HuH-7 (cell line): ENCODE results near the gene ACADVL.
"Not testable (repeated sequence)": the region's sequence is repeated elsewhere in the genome, so short reads cannot be mapped to it uniquely, and the experiment has no call there.

Experiments used
- DNase-seq: peaks from one replicate; pipeline ENCODE4 v3.0.0; 2011; ENCODE audit warnings: low spot score

Gene ACADVL

GRCh38 chr17:7235693-7236665 is 16.2 kb downstream of the ACADVL start:
- DNase-seq, result no peak

- DNase-seq, result no peak
Measured at GRCh38 chr17:7236808-7237207, 17.1 kb downstream of the ACADVL start.

- DNase-seq, result no peak
Measured at GRCh38 chr17:7237266-7237760, 17.6 kb downstream of the ACADVL start.

GRCh38 chr17:7237761-7238419 is 18.2 kb downstream of the ACADVL start:
- DNase-seq, result no peak

GRCh38 chr17:7238420-7239090 is 18.8 kb downstream of the ACADVL start:
- DNase-seq, result no peak

- DNase-seq, result peak; percentile 95
Measured at GRCh38 chr17:7239091-7240027, 19.6 kb downstream of the ACADVL start, which contains the start of gene PHF23. PHF23 (minus strand) TSS chr17:7239457; CDS start chr17:7239279, 178 bp downstream.

GRCh38 chr17:7240375-7240774 is 20.6 kb downstream of the ACADVL start:
- no peak for DNase-seq

- DNase-seq, result no peak
Measured at GRCh38 chr17:7241090-7241733, 21.5 kb downstream of the ACADVL start.

- peak; percentile 61 for DNase-seq
Measured at GRCh38 chr17:7241783-7242716, 22.3 kb downstream of the ACADVL start, which contains the start of gene GABARAP. GABARAP (minus strand) TSS chr17:7242449; CDS start chr17:7242330, 119 bp downstream.

- peak; percentile 83 for DNase-seq
Measured at GRCh38 chr17:7242717-7243452, 23.1 kb downstream of the ACADVL start.

GRCh38 chr17:7243453-7243729 is 23.7 kb downstream of the ACADVL start:
- no peak for DNase-seq

- not testable (repeated sequence) for DNase-seq
Measured at GRCh38 chr17:7243838-7244237, 24.1 kb downstream of the ACADVL start.

GRCh38 chr17:7246779-7247178 is 27.0 kb downstream of the ACADVL start:
- DNase-seq, result no peak

GRCh38 chr17:7248796-7249195 is 29.1 kb downstream of the ACADVL start:
- no peak for DNase-seq

GRCh38 chr17:7249214-7249613 is 29.5 kb downstream of the ACADVL start:
- DNase-seq, result no peak

GRCh38 chr17:7249830-7250229 is 30.1 kb downstream of the ACADVL start:
- DNase-seq, result no peak

- no peak for DNase-seq
Measured at GRCh38 chr17:7250695-7251627, 31.2 kb downstream of the ACADVL start.

- DNase-seq, result peak; percentile 91
Measured at GRCh38 chr17:7251661-7252175, 32.0 kb downstream of the ACADVL start, which contains the start of gene CTDNEP1. CTDNEP1 (minus strand) TSS chr17:7251734; CDS start chr17:7251296, 438 bp downstream.
